CD4-positive, alpha-beta T cell treated with Interleukin-10 for 1 hour (primary cell): Measurements from ENCODE around the gene HAPLN3.

ENCODE experiments used
- DNase-seq: peaks from one replicate; pipeline ENCODE4 v3.0.0-alpha.2; 2020

HAPLN3 gene

GRCh38 chr15:88858934-88859333, 36.4 kb downstream of the HAPLN3 start:
- no peak for DNase-seq

- DNase-seq: no peak
These were observed 42.9 kb downstream of the HAPLN3 start for GRCh38 chr15:88852476-88852875.

- no peak for DNase-seq
These were observed 45.8 kb downstream of the HAPLN3 start for GRCh38 chr15:88849376-88850072.

GRCh38 chr15:88848203-88848602, 47.1 kb downstream of the HAPLN3 start:
- no peak for DNase-seq

- DNase-seq: no peak
These were observed 48.2 kb downstream of the HAPLN3 start for GRCh38 chr15:88847144-88847543.

- no peak for DNase-seq
These were observed 49.7 kb downstream of the HAPLN3 start for GRCh38 chr15:88845616-88846015.

GRCh38 chr15:88844749-88845386, 50.5 kb downstream of the HAPLN3 start:
- DNase-seq: no peak

GRCh38 chr15:88843334-88843733, 52.0 kb downstream of the HAPLN3 start:
- no peak for DNase-seq

GRCh38 chr15:88842156-88842555, 53.2 kb downstream of the HAPLN3 start:
- no peak for DNase-seq

GRCh38 chr15:88841236-88841635, 54.1 kb downstream of the HAPLN3 start:
- DNase-seq: no peak

- DNase-seq: no peak
These were observed 55.4 kb downstream of the HAPLN3 start for GRCh38 chr15:88839961-88840360.

GRCh38 chr15:88839146-88839545, 56.2 kb downstream of the HAPLN3 start:
- DNase-seq: no peak

- no peak for DNase-seq
These were observed 56.7 kb downstream of the HAPLN3 start for GRCh38 chr15:88838667-88839066.

GRCh38 chr15:88835646-88836045, 59.7 kb downstream of the HAPLN3 start:
- DNase-seq: no peak

- no peak for DNase-seq
These were observed 60.2 kb downstream of the HAPLN3 start for GRCh38 chr15:88835119-88835518.

- DNase-seq: peak; percentile 23
These were observed 61.0 kb downstream of the HAPLN3 start for GRCh38 chr15:88834211-88834812.

- no peak for DNase-seq
These were observed 61.6 kb downstream of the HAPLN3 start for GRCh38 chr15:88833731-88834100.

- no peak for DNase-seq
These were observed 62.3 kb downstream of the HAPLN3 start for GRCh38 chr15:88832820-88833730.

GRCh38 chr15:88830016-88830415, 65.3 kb downstream of the HAPLN3 start:
- no peak for DNase-seq

- DNase-seq: no peak
These were observed 66.6 kb downstream of the HAPLN3 start for GRCh38 chr15:88828791-88829190.
